ENCODE results near the gene GDF10. TPM values are rescaled to one million over a fixed set of nuclear protein-coding genes. Genes with fewer than 3 reads are reported as not detected.

Gene GDF10
- total RNA-seq, 1 donor from 2014 or later: not detected

DNA sequence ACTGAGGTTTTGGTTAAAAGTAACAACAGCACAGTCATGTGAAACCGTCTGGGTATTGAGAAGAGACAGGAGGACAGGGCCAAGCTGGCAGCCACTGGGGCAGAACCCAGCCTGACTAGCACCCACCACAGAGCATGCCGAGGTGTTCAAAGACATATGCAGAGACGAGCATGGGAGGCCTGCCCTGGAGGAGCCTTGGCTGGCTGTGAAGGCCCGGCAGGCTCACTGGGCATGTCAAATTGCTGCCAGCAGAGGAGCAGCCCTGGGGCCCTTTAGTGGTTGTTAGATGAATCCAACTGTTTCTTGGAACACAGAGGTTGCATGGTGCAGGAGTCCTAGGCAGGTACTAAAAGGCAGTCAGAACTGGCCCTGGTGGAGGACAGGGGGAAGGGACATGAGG lies 17.3 kb downstream of the GDF10 start:
- no peak for DNase-seq

DNA sequence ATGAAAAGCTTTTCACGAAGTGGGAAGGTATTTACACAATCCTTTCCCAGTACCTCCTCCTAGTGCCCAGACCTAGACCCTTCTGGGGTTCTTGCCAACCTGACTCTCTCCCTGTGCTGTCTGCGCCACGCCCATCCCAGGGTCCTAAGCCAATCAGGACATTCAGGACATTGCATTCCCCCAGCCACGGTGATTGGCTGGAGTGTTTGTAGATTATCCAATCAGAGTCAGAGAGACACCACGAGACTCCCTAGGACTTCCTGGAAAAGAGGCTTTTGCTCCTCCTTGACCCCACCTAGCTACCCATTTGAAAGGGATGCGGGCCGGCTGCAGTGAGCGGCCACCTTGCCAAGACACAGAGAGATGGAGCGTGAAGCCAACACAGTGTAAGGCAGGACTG lies 18.7 kb downstream of the GDF10 start:
- no peak for DNase-seq

DNA sequence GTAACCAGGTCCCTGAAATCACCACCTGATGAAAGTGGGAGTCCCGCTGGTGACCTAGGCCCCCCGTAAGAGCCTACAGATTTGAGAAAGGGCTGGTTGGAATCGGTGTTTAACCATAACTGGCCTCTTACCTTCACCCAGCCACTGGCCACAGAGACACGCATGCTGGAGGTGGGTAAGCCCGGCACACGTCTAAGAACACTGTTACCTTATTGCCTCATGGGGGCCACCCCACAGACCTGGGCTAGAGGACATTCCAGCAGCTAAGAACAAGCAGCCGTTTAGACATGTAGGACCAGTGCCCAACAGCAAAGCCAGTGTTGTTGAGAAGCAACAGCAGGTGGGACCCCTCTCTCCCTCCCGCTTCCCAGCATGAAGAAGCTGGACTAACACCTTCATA lies 19.8 kb downstream of the GDF10 start:
- no peak for DNase-seq

- DNase-seq: no peak
These were observed 20.8 kb downstream of the GDF10 start for GRCh38 chr10:47320812-47321211.

DNA sequence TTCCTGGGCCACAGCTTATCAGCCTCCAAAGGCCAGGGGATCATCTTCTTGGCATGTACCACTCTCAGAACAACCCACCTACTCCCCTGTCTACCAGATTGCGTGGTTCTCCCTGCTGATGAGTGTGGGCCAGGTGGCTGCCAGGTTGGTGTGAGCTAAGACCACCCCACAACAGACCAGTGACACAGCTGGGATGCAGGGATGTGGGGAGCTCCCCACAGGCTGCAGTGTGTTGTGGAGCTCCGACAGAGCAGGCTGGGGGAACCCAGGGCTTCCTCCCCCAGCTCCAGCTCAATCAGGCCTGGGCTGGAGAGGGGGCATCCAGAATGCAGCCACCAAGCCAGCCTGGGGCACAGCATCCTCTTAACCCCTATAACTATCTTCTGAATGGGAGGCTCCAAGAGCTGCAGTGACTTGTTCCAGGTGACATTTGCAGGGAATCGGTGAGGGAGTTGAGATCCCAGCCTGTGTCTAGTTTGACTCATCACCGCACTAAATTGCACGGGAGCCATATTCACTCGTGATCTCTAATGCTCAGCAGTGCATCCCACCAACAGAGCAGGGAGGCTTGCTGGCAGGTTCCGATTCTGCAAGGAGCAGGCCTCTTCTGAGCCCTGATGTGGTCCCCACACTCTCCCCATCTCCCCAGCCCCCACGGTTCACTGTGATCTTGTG lies 21.7 kb downstream of the GDF10 start:
- no peak for DNase-seq

GRCh38 chr10:47322300-47323061 lies 22.5 kb downstream of the GDF10 start, which contains the start of gene GDF2:
Gene GDF2, plus strand, starts transcription at chr10:47322454. Its CDS starts 215 bp downstream, at chr10:47322669.
- no peak for DNase-seq

DNA sequence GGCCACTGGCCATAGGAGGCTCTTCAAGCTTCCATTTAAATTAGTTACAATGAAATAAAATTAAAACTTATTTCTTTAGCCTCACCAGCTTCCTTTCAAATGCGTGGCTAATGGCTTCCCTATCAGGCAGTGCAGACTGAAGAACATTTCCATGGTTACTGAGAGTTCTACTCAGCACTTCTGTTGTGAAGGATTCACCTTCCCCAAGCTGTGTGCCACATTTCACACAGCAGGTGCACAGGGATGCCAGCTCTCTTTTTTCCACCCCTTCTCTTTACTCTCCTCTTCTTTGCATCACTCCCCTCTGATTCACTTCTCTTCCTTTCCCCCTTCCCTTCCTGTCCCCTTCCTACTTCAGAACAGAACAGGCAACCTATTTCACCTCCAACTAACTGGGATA lies 23.1 kb downstream of the GDF10 start:
- DNase-seq: no peak

DNA sequence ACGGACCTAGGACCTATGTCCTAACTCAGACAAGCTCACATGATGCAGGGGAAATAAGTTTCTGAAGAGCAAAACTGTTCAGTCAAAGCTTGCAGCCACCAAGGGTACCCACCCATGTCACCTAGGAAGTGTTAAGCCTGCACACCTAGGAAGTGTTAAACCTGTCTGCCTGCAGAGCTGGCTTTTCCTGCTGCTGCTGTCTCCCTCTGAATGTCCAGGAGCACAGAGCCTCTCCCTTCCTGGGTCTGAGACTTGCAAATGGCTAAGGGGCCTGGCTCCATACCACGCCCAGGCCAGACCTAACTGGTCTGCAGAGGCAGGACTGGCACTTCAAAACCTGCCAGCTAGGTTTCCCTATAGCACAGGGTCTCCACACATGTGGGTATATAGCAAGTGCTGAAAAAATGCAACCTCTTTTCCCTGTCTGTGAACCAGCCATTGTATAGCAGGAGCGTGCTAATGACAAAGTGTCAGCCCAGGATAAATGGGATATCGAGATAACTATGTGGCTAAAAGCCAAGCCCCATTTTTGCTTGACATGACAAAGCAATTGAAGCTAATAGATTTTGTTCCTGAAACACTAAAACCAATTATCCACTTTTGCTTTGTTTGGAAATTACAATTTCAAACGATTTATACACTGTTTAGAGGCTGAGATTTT lies 23.8 kb downstream of the GDF10 start:
- DNase-seq: no peak

DNA sequence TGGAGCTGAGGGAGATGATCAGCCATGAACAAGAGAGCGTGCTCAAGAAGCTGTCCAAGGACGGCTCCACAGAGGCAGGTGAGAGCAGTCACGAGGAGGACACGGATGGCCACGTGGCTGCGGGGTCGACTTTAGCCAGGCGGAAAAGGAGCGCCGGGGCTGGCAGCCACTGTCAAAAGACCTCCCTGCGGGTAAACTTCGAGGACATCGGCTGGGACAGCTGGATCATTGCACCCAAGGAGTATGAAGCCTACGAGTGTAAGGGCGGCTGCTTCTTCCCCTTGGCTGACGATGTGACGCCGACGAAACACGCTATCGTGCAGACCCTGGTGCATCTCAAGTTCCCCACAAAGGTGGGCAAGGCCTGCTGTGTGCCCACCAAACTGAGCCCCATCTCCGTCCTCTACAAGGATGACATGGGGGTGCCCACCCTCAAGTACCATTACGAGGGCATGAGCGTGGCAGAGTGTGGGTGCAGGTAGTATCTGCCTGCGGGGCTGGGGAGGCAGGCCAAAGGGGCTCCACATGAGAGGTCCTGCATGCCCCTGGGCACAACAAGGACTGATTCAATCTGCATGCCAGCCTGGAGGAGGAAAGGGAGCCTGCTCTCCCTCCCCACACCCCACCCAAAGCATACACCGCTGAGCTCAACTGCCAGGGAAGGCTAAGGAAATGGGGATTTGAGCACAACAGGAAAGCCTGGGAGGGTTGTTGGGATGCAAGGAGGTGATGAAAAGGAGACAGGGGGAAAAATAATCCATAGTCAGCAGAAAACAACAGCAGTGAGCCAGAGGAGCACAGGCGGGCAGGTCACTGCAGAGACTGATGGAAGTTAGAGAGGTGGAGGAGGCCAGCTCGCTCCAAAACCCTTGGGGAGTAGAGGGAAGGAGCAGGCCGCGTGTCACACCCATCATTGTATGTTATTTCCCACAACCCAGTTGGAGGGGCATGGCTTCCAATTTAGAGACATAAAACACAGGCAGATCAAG lies 25.6 kb downstream of the GDF10 start:
- no peak for DNase-seq

- no peak for DNase-seq
These were observed 26.4 kb downstream of the GDF10 start for GRCh38 chr10:47326306-47326926.

DNA sequence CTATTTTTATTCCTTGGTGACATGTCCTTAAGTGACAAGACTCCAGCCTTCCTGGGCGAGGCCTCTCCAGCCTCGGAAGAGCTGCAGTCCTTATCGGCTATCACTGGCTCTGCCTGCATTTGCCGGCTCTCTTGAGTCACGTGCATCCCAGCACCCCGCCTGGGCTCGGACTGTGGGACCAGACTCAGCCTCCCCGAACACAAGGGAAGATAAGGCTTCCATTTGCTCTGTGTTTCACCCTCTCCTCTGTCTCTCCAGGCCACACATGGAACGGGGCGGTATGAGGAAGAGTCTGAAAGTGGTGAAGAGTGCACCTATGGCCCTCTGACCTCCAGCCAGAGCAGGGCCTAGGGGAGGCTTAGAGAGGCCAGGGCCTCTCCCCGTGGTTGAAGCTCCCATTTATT lies 26.9 kb downstream of the GDF10 start:
- DNase-seq: no peak

GRCh38 chr10:47329855-47330254 lies 29.9 kb downstream of the GDF10 start:
- DNase-seq: peak; percentile 11

DNA sequence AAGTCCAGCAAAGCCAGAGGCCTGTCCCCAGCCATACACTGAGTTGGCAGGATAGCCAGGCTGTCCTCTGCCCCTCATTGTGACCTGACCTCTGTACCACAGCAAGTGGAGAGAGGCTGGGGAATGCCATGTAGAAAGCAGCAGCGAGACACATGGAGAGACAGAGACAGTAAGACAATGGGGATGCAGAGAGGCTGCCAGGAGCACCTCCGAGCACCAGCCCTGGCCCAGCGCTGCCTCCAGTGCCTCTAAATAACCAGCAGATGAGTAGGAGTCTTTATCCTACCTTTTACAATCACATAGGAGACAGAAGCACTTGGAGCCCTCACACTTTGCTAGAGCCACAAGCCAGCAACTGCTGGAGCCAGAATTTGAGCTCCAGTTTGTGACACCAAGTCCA lies 30.4 kb downstream of the GDF10 start:
- no peak for DNase-seq

DNA sequence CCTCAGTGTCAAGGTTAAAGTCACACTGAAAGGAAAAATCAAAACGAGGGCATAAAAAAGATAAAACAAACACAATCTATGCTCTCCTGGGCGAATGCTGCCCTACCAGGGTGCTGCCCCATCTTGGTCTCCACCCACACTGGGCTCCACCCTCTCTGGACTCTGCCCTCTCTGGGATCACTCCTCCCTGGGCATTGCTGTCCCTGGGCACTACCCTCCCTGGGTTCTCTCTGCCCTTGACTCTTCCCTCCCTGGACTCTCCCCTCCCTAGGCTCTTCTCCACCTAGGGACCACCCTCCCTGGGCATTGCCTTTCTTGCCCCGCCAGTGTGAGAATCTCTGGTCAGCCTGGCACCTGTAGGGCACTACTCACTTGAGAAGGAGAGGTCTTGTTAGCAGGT lies 30.8 kb downstream of the GDF10 start:
- DNase-seq: no peak

GRCh38 chr10:47331491-47331890 lies 31.5 kb downstream of the GDF10 start:
- DNase-seq: no peak

DNA sequence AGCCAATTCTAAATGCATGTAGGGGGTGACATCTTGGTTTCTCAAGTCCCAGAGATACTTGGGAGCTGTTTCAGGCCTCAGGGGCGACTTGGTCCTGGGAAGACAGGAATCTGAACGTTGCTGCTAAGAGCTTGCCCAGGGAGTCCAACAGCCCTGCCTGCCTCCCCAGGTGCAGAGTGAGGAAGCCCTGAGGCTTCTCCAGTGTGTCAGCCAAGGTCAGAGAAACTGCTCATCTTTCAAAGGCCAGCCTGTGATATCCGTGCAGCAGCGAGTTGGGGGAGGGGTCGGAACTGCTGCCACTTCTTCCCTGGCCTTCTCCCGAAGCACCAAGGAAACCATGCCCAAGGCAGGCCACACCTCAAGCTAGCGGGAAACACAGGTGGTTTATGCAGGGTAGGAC lies 32.0 kb downstream of the GDF10 start:
- no peak for DNase-seq

DNA sequence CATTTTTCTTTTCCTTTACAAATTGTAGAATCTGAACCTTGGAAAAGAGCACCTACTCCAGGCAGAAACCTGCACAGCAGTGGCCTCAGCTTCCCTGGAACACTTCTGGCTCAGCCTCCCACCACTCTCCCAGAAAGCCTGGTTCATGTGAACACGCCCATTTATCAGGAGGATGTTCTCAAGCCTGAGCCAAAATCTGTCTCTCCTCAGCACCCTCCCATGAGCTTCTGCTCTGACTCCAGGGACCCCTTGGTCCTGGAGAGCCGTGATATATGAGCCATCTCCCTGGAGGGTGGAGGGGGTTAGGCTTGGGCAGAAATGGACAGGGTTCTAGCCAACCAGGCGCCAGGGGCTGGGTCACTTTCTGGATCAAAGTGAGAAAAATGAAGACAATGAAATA lies 32.4 kb downstream of the GDF10 start:
- no peak for DNase-seq

GRCh38 chr10:47332946-47333345 lies 32.9 kb downstream of the GDF10 start:
- no peak for DNase-seq

DNA sequence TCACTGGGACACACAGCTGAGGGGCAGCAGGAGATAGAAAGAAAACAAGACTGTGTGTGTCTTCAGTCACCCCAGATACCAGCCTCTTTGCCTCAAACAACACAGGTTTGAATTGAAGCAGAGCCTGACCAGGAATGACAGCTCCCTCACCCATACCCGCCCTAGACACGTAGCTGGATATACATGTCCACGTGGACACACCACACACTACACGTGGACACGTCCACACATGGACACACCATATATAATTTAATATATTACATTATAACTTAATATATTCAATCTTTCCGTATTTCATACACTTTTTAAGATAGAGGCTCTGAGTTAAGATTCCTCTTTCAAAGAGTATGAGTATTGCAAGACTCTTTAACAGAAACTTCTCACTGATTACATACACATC lies 33.5 kb downstream of the GDF10 start:
- DNase-seq: no peak

DNA sequence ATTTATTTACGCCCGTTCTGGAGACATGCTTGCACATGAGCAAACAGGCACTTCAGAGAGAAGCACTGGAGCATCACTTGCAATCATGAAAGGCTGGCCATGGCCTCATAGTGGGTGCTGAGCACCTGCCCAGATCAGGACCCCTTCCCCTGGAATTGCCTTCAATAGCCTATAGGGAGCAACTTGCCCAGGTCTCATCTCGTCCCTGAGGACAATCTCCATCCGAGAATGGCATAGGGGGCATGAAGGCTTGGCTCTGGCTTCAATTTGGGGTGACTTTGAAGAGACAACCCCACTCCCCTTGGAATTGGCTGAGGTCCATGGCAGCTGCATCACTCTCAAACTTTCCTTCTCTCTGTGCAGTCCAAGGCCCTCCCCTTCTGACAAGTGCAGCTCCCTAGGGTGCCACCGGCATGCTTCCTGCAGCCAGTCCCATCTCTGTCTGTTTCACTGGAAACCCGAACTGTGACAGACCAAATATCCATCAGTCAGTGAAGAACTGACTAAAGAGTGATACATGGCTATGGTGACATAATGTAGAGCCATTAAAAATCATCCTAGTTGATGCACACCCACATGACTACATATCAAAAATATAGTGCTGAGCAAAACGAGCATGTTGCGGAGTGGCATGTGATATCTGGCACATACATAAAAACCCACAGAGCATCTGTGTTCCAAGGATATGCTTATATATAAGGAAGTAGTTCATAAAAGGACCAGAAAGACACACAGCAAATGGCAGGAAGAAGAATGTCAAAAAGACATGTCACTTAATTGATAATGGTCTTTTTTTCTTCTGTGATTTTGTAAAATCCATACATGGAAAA lies 34.7 kb downstream of the GDF10 start:
- no peak for DNase-seq

DNA sequence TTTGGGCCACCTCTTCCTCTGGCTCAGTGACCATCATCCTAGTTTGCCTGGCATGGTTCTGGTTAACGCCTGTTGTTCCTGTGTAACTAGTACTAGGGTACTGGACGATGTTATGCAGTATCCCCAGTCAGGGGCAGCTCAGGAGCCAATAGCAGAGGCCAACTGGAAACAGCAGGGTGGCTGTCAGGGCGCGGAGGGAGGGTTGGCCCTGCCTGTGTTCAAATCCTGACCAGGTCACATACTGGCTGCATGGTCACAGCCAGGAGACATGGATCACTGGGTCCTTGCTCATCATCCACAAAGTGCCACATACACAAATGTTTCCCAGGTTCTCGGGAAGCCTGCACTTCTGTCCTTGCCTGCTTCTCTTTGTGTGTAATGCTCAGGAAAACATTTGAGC lies 35.9 kb downstream of the GDF10 start:
- DNase-seq: no peak

All from dermis blood vessel endothelial cell (primary cell).